Measurements from ENCODE around the gene CCDC70. TPM values are rescaled to one million over a fixed set of nuclear protein-coding genes. Genes with fewer than 3 reads are reported as not detected.

The CCDC70 gene
- total and polyA plus RNA-seq, 8 donors, result not detected

- Histone ChIP-seq H3K27ac (no peak overlapping the region), H3K4me1 (peaks cover 0 to 2% (median under 1%) of the 10 kb centered on the region in 4 donors), H3K9me3 (no peaks in the 10 kb centered on the region), H3K4me3 (no peak overlapping the region), H3K27me3 (peaks cover 0 to 14% (median 2%) of the 10 kb centered on the region in 3 donors), H3K36me3 (no peaks in the 10 kb centered on the region)
- no peak for DNase-seq
- 83 to 97% (median 87%) methylated on average over 6 to 10 of the region's 10 CpGs for WGBS, 5 donors
- intact Hi-C loops (cut with DNase I; ENCODE audit: low total_unique reads), result no loop called here
- TF ChIP-seq CTCF (IDR thresholded peaks at IDR 0.05), result no peak
- no peak for TF ChIP-seq POLR2A (IDR thresholded peaks at IDR 0.05)
- no peak for TF ChIP-seq EP300 (IDR thresholded peaks at IDR 0.05)
- no peak for TF ChIP-seq POLR2AphosphoS5 (IDR thresholded peaks at IDR 0.05)
Measured at GRCh38 chr13:51839711-51840540, 21.8 kb upstream of the CCDC70 start.

DNA sequence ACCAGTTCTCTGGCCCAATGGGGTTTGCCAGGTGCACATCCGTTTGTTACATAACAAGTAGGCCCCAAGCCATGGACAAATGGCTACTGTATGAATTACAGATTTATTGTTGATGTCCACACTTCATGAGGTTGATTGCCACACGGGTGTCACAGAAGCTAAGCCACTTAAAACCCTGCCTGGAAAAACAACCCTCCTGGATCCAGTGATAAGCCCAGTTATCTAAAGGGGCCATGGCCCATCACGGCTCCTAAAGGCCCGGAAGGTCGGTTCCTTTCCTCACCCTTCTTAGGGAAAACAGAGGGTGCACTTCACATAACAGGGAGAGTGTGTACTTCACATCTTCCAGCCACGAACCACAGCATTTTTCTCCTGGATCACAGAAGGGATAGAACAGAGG lies 20.9 kb upstream of the CCDC70 start:
- no peak overlapping the region for H3K27ac ChIP-seq
- H3K4me3 ChIP-seq, result no peak overlapping the region
- H3K36me3 ChIP-seq, result no peaks in the 10 kb centered on the region
- no peaks in the 10 kb centered on the region for H3K9me3 ChIP-seq
- intact Hi-C loops (cut with DNase I; ENCODE audit: low total_unique reads), result no loop called here
- peaks cover 0 to 8% (median 6%) of the 10 kb centered on the region in 4 donors for H3K4me1 ChIP-seq
- H3K27me3 ChIP-seq, result peaks cover 0 to 17% (median 3%) of the 10 kb centered on the region in 3 donors
- WGBS, 5 donors, result 79 to 93% (median 86%) methylated on average over 6 of the region's 6 CpGs
- no peak for DNase-seq
- TF ChIP-seq POLR2A (IDR thresholded peaks at IDR 0.05), result no peak
- TF ChIP-seq EP300 (IDR thresholded peaks at IDR 0.05), result no peak
- TF ChIP-seq POLR2AphosphoS5 (IDR thresholded peaks at IDR 0.05), result no peak
- no peak for TF ChIP-seq CTCF (IDR thresholded peaks at IDR 0.05)

DNA sequence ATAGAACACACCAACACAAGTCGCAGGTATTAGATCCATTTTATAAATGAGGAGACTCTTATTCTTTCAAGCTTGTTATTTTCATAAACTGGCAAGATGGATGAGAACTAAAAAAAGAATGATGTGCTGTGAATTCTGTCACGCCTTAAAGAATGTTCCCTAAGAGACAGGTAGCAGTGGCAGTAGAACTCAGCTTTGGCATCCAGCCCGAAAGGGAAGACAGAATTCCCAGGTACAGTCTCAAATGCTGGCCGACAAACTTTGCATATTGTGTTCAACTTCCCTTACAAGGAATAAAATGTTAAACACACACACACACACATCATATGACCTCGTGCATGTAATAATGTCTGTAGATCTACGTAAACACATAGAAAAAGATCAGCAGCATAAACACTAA lies 20.0 kb upstream of the CCDC70 start:
- H3K36me3 ChIP-seq, result no peaks in the 10 kb centered on the region
- intact Hi-C loops (cut with DNase I; ENCODE audit: low total_unique reads), result no loop called here
- H3K4me1 ChIP-seq, result peaks cover 0 to 8% (median 6%) of the 10 kb centered on the region in 4 donors
- no peak for DNase-seq
- H3K27ac ChIP-seq, result no peak overlapping the region
- TF ChIP-seq CTCF (IDR thresholded peaks at IDR 0.05), result no peak
- no peak for TF ChIP-seq POLR2AphosphoS5 (IDR thresholded peaks at IDR 0.05)
- TF ChIP-seq POLR2A (IDR thresholded peaks at IDR 0.05), result no peak
- TF ChIP-seq EP300 (IDR thresholded peaks at IDR 0.05), result no peak
- no peaks in the 10 kb centered on the region for H3K9me3 ChIP-seq
- WGBS, 5 donors, result 69 to 80% (median 77%) methylated on average over 6 of the region's 6 CpGs
- no peak overlapping the region for H3K4me3 ChIP-seq
- H3K27me3 ChIP-seq, result peaks cover 0 to 17% (median 3%) of the 10 kb centered on the region in 3 donors

DNA sequence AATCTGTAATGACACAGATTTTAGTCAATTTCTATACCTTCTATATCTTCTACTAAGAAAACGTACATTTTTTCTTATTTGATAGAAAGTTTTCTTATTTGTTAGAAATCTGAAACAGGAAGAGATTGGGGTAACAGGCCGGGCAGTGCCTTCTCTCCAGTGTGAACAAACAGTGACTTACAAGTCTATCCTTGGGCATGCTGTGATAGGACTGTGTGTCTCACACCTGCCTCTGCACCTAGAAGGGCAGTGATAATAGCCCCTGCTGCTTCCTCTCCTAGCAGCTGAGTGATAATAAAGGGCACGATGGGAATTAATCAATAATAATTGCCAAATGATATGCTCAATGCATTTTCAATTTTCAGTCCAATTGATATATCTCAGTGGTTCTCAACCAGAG lies 18.2 kb upstream of the CCDC70 start:
- TF ChIP-seq CTCF (IDR thresholded peaks at IDR 0.05) (no peak), POLR2A (IDR thresholded peaks at IDR 0.05) (no peak), POLR2AphosphoS5 (IDR thresholded peaks at IDR 0.05) (no peak), EP300 (IDR thresholded peaks at IDR 0.05) (no peak)
- Histone ChIP-seq H3K27ac (no peak overlapping the region), H3K9me3 (no peaks in the 10 kb centered on the region), H3K27me3 (peaks cover 0 to 17% (median 3%) of the 10 kb centered on the region in 3 donors), H3K4me1 (peaks cover 0 to 8% (median 6%) of the 10 kb centered on the region in 4 donors), H3K4me3 (no peak overlapping the region), H3K36me3 (no peaks in the 10 kb centered on the region)
- no peak for DNase-seq
- 50 to 71% (median 52%) methylated on average over 3 of the region's 3 CpGs for WGBS, 5 donors
- intact Hi-C loops (cut with DNase I; ENCODE audit: low total_unique reads), result no loop called here
